Endothelial cell of umbilical vein (primary cell): ENCODE measurements around the gene TRPM8. TPM values are rescaled to one million over a fixed set of nuclear protein-coding genes. Genes with fewer than 3 reads are reported as not detected.

Experiments
- BruUV-seq: library from RNA; stranded (reverse); fragments of 400-500 nt; replicated peaks from 2 replicates; lab custom pipeline; 2021; lab: Mats Ljungman, UMichigan
- CTCF ChIA-PET: fragments of 300-600, 350-600 bp; sonication (Branson Sonifier 250); formaldehyde crosslinking; loops from one replicate; lab custom pipeline; 2021; ENCODE audit warnings: antibody characterized with exemption, inconsistent platforms; lab: Charles Lee
- POLR2A ChIA-PET: fragments of 300-600, 350-600 bp; sonication (Branson Sonifier 250); formaldehyde crosslinking; loops from one replicate; lab custom pipeline; 2021; ENCODE audit warnings: antibody characterized with exemption, inconsistent platforms; lab: Charles Lee
- DNase-seq: peaks from one replicate; pipeline ENCODE4 v3.0.0-alpha.2; 2011; ENCODE audit warnings: low read depth, low spot score
- FAIRE-seq: peaks from 2 replicates; lab custom pipeline; 2011; peaks lifted over from hg19 to GRCh38; lab: Jason Lieb, UNC
- H2AFZ ChIP-seq: 2 replicates; pipeline ENCODE4 v1.6.0; 2012; ENCODE audit warnings: low read depth, low read length, control low read depth, inconsistent platforms
- H3K27ac ChIP-seq: 2 replicates; pipeline ENCODE4 v1.5.1; 2011; ENCODE audit warnings: low read depth, mild to moderate bottlenecking, control low read depth, low read length, moderate library complexity; ENCODE audit not compliant: insufficient read depth
- H3K27me3 ChIP-seq, 2 experiments: 2 replicates each; pipeline versions ENCODE4 v1.6.0 to v1.6.1; 2011; ENCODE audit warnings: low read length in 2 of 2, mixed read lengths in 1 of 2; ENCODE audit not compliant: control insufficient read depth in 2 of 2, insufficient read depth in 2 of 2
- H3K36me3 ChIP-seq, 2 experiments: 2 replicates in 1 of 2; 3 replicates in 1 of 2; pipeline ENCODE4 v1.5.1; 2011; ENCODE audit warnings: low read length in 2 of 2, mild to moderate bottlenecking in 1 of 2, moderate library complexity in 1 of 2; ENCODE audit not compliant: control insufficient read depth in 2 of 2, insufficient read depth in 2 of 2; ENCODE audit errors: extremely low read depth in 1 of 2
- H3K4me1 ChIP-seq: 3 replicates; pipeline ENCODE4 v1.5.1; 2011; ENCODE audit warnings: mild to moderate bottlenecking, low read length; ENCODE audit not compliant: control insufficient read depth, insufficient read depth; ENCODE audit errors: extremely low read depth
- H3K4me2 ChIP-seq: 2 replicates; pipeline ENCODE4 v1.6.1; 2011; ENCODE audit warnings: low read length, control low read depth, mixed read lengths; ENCODE audit not compliant: insufficient read depth
- H3K4me3 ChIP-seq, 3 experiments: fragments of 200-600 bp in 1 of 3; sonication (generic), shearing (Covaris generic) in 1 of 3; replicated peaks in 1 of 3; 2 replicates each; pipeline ENCODE4 v1.5.1; 2011 to 2016; ENCODE audit warnings: control low read depth in 3 of 3, low read length in 3 of 3, mild to moderate bottlenecking in 2 of 3, inconsistent platforms in 1 of 3, low read depth in 1 of 3, moderate library complexity in 1 of 3; ENCODE audit not compliant: insufficient read depth in 1 of 3
- H3K79me2 ChIP-seq: 2 replicates; pipeline ENCODE4 v1.6.0; 2012; ENCODE audit warnings: low read length, inconsistent platforms; ENCODE audit not compliant: control insufficient read depth, insufficient read depth
- H3K9ac ChIP-seq: replicated peaks from 2 replicates; pipeline ENCODE3; 2011; ENCODE audit warnings: low read length, control low read depth; ENCODE audit not compliant: insufficient read depth; ENCODE audit errors: extremely low read depth
- H3K9me1 ChIP-seq: replicated peaks from 3 replicates; pipeline ENCODE4 v1.6.0; 2011; ENCODE audit warnings: mild to moderate bottlenecking, low read length; ENCODE audit not compliant: control insufficient read depth, insufficient read depth; ENCODE audit errors: extremely low read depth
- H3K9me3 ChIP-seq: replicated peaks from 2 replicates; pipeline ENCODE4 v1.5.1; 2012; ENCODE audit warnings: low read length, inconsistent platforms; ENCODE audit not compliant: control insufficient read depth, insufficient read depth
- H4K20me1 ChIP-seq: replicated peaks from 2 replicates; pipeline ENCODE3; 2011; ENCODE audit warnings: mild to moderate bottlenecking, low read length; ENCODE audit not compliant: control insufficient read depth, insufficient read depth; ENCODE audit errors: extremely low read depth
- EZH2 ChIP-seq: IDR thresholded peaks from 2 replicates; pipeline ENCODE4 v1.6.1; 2012; ENCODE audit warnings: borderline replicate concordance, low read depth, mild to moderate bottlenecking, moderate library complexity, low read length, inconsistent platforms; ENCODE audit not compliant: severe bottlenecking
- FOS ChIP-seq: IDR thresholded peaks from 2 replicates; pipeline ENCODE4 v1.6.1; 2011; ENCODE audit warnings: mild to moderate bottlenecking, low read length, moderate library complexity, borderline replicate concordance; ENCODE audit not compliant: insufficient read depth
- GATA2 ChIP-seq: IDR thresholded peaks from 2 replicates; pipeline ENCODE4 v1.7.0; 2011; ENCODE audit warnings: low read depth, mild to moderate bottlenecking, moderate library complexity, mixed read lengths, low read length; ENCODE audit not compliant: insufficient read length, insufficient read depth
- JUN ChIP-seq: IDR thresholded peaks from 2 replicates; pipeline ENCODE4 v1.6.1; 2011; ENCODE audit warnings: borderline replicate concordance, low read depth; ENCODE audit not compliant: insufficient read length, insufficient read depth
- MYC ChIP-seq: IDR thresholded peaks from one replicate; pipeline ENCODE4 v1.6.1; 2011; ENCODE audit warnings: mild to moderate bottlenecking, low read depth, low read length
- POLR2A ChIP-seq: IDR thresholded peaks from 2 replicates; pipeline ENCODE4 v1.6.1; 2012; ENCODE audit warnings: low read depth, mild to moderate bottlenecking, control low read depth, low read length
- POLR2AphosphoS5 ChIP-seq: IDR thresholded peaks from 2 replicates; pipeline ENCODE4 v1.6.1; 2012; ENCODE audit warnings: low read depth, mild to moderate bottlenecking, control low read depth, low read length, moderate library complexity; ENCODE audit not compliant: insufficient read depth
- dilution Hi-C: fragments of 300-500 bp; cut with MboI; formaldehyde crosslinking; loops from one replicate; pipeline ENCODE4 v1.15.0; 2019; ENCODE audit warnings: low sequenced_read_pairs; ENCODE audit not compliant: extremely low pct_ligation_motif_present
- intact Hi-C: fragments of 100-400 bp; cut with micrococcal nuclease; formaldehyde crosslinking; loops from one replicate; pipeline ENCODE4 v1.10.0; 2022
- polyA plus RNA-seq, 4 experiments: library from polyadenylated mRNA; depleted of rRNA in 3 of 4; stranded (reverse) in 3 of 4; unstranded in 1 of 4; fragments of >200 nt; gene quantifications; 2 replicates each; pipeline versions ENCODE4 v1.2.1 to v1.2.3, GENCODE V29; 2011 to 2012; ENCODE audit warnings: missing spikeins in 1 of 4
- total RNA-seq: library from RNA; stranded (reverse); gene quantifications from 2 replicates; pipeline ENCODE4 v1.2.3, GENCODE V29; 2021
- TF ChIP-seq, protein P1 (sequence below), 2 donors: IDR thresholded peaks; 1 replicate in 1 of 2; 2 replicates in 1 of 2; pipeline ENCODE4 v1.5.1; 2011; ENCODE audit warnings: low read length in 2 of 2, mild to moderate bottlenecking in 2 of 2, moderate library complexity in 2 of 2, control low read depth in 1 of 2, inconsistent platforms in 1 of 2, low read depth in 1 of 2; ENCODE audit not compliant: insufficient read depth in 1 of 2; ENCODE audit errors: extremely low read depth in 1 of 2
- TF ChIP-seq, protein P2 (sequence below): IDR thresholded peaks from 2 replicates; pipeline ENCODE4 v1.6.1; 2011; ENCODE audit not compliant: insufficient read depth, insufficient read length

Gene TRPM8
- total and polyA plus RNA-seq, 2 donors (not counting 3 experiments of a cell fraction or from before 2014, with no cell fraction given), result not detected

DNA sequence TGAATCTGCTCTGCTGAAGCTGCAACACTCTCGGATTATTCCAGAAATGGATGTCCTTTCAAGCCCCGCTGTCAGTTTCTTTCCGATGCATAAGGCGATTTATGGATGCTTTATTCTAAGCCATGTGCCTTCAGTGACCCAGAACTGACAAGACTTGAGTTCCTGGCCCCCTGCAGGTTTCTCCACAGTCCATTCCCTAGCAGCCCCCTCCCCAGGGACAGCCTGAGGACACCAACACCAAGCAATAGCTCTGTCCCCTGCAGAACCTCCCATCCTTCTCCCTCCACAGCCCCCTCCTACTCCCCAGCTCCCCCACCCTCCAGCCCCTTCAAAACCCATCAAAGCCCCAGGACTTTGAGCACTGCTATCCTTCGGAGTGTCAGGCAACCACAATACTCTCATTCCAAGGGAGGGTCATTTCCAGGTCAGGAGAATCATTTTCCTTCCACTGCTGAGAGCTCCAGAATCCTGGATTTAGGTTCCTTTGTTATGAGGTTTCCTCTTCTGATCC lies 108.8 kb downstream of the TRPM8 start:
- CTCF ChIA-PET, result no interaction called here
- Histone ChIP-seq H3K4me1 (peaks cover 8% of the 10 kb centered on the region), H3K4me2 (peak overlapping the region; percentile 38), H3K9me1 (no peaks in the 10 kb centered on the region), H2AFZ (no peak overlapping the region), H3K36me3 (no peaks in the 10 kb centered on the region), H3K4me3 (no peak overlapping the region), H3K9ac (no peak overlapping the region), H4K20me1 (no peaks in the 10 kb centered on the region), H3K9me3 (no peaks in the 10 kb centered on the region), H3K79me2 (no peaks in the 10 kb centered on the region), H3K27ac (no peak overlapping the region), H3K27me3 (no peaks in the 10 kb centered on the region)
- DNase-seq (no peak), FAIRE-seq (peak; percentile 42)
- TF ChIP-seq FOS (no peak), GATA2 (no peak), EZH2 (no peak), JUN (no peak), POLR2AphosphoS5 (no peak), POLR2A (no peak), MYC (no peak)
- TF ChIP-seq, protein P1, sequence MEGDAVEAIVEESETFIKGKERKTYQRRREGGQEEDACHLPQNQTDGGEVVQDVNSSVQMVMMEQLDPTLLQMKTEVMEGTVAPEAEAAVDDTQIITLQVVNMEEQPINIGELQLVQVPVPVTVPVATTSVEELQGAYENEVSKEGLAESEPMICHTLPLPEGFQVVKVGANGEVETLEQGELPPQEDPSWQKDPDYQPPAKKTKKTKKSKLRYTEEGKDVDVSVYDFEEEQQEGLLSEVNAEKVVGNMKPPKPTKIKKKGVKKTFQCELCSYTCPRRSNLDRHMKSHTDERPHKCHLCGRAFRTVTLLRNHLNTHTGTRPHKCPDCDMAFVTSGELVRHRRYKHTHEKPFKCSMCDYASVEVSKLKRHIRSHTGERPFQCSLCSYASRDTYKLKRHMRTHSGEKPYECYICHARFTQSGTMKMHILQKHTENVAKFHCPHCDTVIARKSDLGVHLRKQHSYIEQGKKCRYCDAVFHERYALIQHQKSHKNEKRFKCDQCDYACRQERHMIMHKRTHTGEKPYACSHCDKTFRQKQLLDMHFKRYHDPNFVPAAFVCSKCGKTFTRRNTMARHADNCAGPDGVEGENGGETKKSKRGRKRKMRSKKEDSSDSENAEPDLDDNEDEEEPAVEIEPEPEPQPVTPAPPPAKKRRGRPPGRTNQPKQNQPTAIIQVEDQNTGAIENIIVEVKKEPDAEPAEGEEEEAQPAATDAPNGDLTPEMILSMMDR (IDR thresholded peaks at IDR 0.05; ENCODE audit: extremely low read depth in 1 of 2, insufficient read depth in 1 of 2, low read depth in 1 of 2, low read length in 2 of 2), result no peak
- TF ChIP-seq, protein P2, sequence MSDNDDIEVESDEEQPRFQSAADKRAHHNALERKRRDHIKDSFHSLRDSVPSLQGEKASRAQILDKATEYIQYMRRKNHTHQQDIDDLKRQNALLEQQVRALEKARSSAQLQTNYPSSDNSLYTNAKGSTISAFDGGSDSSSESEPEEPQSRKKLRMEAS, result no peak
- intact Hi-C loops (no loop called here), dilution Hi-C loops (no loop called here)
- BruUV-seq, result no TSS peak
- POLR2A ChIA-PET, result no interaction called here
